GM12865 (cell line): ENCODE measurements around the gene CCDC102B.
"Not testable (repeated sequence)": the region's sequence is repeated elsewhere in the genome, so short reads cannot be mapped to it uniquely, and the experiment has no call there.

ENCODE experiments used
- DNase-seq: peaks from one replicate; pipeline ENCODE4 v3.0.0; 2010; ENCODE audit warnings: low read depth
- H3K4me3 ChIP-seq: 2 replicates; pipeline ENCODE4 v1.5.1; 2011; ENCODE audit warnings: mild to moderate bottlenecking, low read depth, low read length, control low read depth
- CTCF ChIP-seq: IDR thresholded peaks from 2 replicates; pipeline ENCODE4 v1.5.1; 2011; ENCODE audit warnings: low read length, control low read depth, low read depth, inconsistent platforms; ENCODE audit not compliant: insufficient read depth; ENCODE audit errors: missing control alignments

Gene CCDC102B

GRCh38 chr18:68940039-68940438, 142.2 kb downstream of the CCDC102B start:
- no peak for TF ChIP-seq CTCF
- no peak overlapping the region for H3K4me3 ChIP-seq
- no peak for DNase-seq

GRCh38 chr18:68940754-68941153, 142.9 kb downstream of the CCDC102B start:
- no peak overlapping the region for H3K4me3 ChIP-seq
- DNase-seq, result no peak
- TF ChIP-seq CTCF, result no peak

- no peak for DNase-seq
- H3K4me3 ChIP-seq, result no peak overlapping the region
Measured at GRCh38 chr18:68942230-68942629, 144.3 kb downstream of the CCDC102B start.

GRCh38 chr18:68943861-68944260, 146.0 kb downstream of the CCDC102B start:
- not testable (repeated sequence) for DNase-seq, H3K4me3 ChIP-seq

More at GRCh38 chr18:68942230-68942629, 144.3 kb downstream of the CCDC102B start:
- no peak for TF ChIP-seq CTCF

GRCh38 chr18:68944330-68944729, 146.4 kb downstream of the CCDC102B start:
- H3K4me3 ChIP-seq, result no peak overlapping the region
- no peak for DNase-seq
- TF ChIP-seq CTCF, result no peak

GRCh38 chr18:68944826-68945225, 146.9 kb downstream of the CCDC102B start:
- H3K4me3 ChIP-seq, result no peak overlapping the region
- TF ChIP-seq CTCF, result no peak
- DNase-seq, result no peak

GRCh38 chr18:68948622-68949021, 150.7 kb downstream of the CCDC102B start:
- TF ChIP-seq CTCF, result no peak
- H3K4me3 ChIP-seq, result no peak overlapping the region
- no peak for DNase-seq
